Mucosa of descending colon (tissue), 3 donors: ENCODE measurements around the gene MFSD6L. TPM values are rescaled to one million over a fixed set of nuclear protein-coding genes. Genes with fewer than 3 reads are reported as not detected.

Source experiments
- ATAC-seq: fragments of 200-7000 bp; cut with Tn5 transposase; one replicate; pipeline ENCODE4 v1.9.1; 2020; ENCODE audit warnings: mild to moderate bottlenecking, moderate library complexity
- DNase-seq, 3 donors: peaks; one replicate each; pipeline ENCODE4 v3.0.0-alpha.2; 2020
- H3K36me3 ChIP-seq: fragments of 200-600 bp; one replicate; pipeline ENCODE4 v1.8.0; 2021; ENCODE audit warnings: low read depth, mild to moderate bottlenecking
- H3K4me1 ChIP-seq: fragments of 200-600 bp; one replicate; pipeline ENCODE4 v1.8.0; 2021; ENCODE audit warnings: low read depth, mild to moderate bottlenecking
- H3K4me3 ChIP-seq: fragments of 200-600 bp; one replicate; pipeline ENCODE4 v1.8.0; 2021; ENCODE audit warnings: mild to moderate bottlenecking
- H3K9me3 ChIP-seq: fragments of 200-600 bp; one replicate; pipeline ENCODE4 v1.8.0; 2021; ENCODE audit warnings: mild to moderate bottlenecking
- CTCF ChIP-seq: fragments of 200-600 bp; IDR thresholded peaks from one replicate; pipeline ENCODE4 v1.8.0; 2022; ENCODE audit warnings: antibody characterized with exemption, mild to moderate bottlenecking
- intact Hi-C, 2 donors: fragments of 100-400 bp; cut with DNase I in 1 of 2; cut with micrococcal nuclease in 1 of 2; formaldehyde crosslinking; loops; one replicate each; pipeline versions ENCODE4 v1.11.0 to v1.11.1; 2022; cut with DNase I, micrococcal nuclease
- total RNA-seq, 3 donors: library from RNA; stranded (reverse); fragmentation: NEBNext Ultra II Directional in 2 of 3; extraction: Animal tissue kit (Norgen Biotek cat#: 25700) in 2 of 3; gene quantifications; one replicate each; pipeline versions ENCODE4 v1.2.1 to v1.2.4, GENCODE V29; 2021 to 2023
- donor health status: DM: no; HTN: no; CAD: no; lungs with moderate emphysema.
- donor health status: DM: no; HTN: no; CAD: no.
- donor health status: DM: no; HTN: yes; CAD: no.

MFSD6L gene
- total RNA-seq, 3 donors from 2014 or later = 2.0 to 6.1 (median 5.6) TPM

DNA sequence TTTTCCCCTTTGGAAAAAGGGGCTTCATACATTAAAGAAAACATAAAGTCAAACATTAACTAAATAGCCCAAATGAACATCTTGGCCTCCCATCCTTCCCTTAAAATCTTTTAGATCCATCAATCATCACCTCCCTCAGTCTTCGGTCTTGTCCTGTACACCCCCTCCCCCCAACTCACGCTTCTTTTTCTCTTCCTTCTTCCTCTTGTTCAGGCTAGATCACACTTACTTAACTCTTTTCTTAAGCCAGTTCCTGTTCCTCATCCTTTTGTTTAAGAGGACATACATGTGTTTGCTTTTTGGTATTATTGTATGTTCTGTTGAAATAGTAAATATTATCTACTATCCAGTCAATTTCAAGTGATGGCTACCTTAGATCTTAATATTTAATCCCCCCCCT, 5.5 kb downstream of the MFSD6L start:
- Histone ChIP-seq H3K9me3 (peaks cover 5% of the 10 kb centered on the region), H3K4me1 (no peaks in the 10 kb centered on the region), H3K4me3 (no peak overlapping the region), H3K36me3 (no peaks in the 10 kb centered on the region)
- no peak for ATAC-seq
- no peak for TF ChIP-seq CTCF
- no peak for DNase-seq
- intact Hi-C loops = no loop called here

DNA sequence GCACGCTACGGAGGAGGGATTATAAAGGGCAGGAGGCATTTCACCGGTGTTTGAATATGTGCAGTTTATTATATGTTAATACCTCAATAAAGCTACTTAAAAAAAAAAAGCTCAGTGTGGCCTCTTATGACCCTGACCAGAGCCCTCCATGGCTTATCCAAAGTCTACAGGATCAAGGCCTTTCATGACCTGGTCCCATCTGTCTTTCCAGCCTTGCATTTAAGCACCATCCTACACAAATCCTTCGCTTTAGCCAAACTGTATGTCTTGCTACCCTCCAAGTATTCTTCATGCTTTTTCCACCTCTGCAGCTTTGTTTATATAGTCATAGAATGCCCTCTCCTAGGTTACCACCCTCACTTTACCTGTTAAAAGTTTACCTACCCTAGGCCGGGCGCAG, 6.5 kb downstream of the MFSD6L start:
- intact Hi-C loops = no loop called here
- no peak for DNase-seq
- no peak for TF ChIP-seq CTCF
- Histone ChIP-seq H3K9me3 (peaks cover 5% of the 10 kb centered on the region), H3K4me3 (no peak overlapping the region), H3K4me1 (no peaks in the 10 kb centered on the region), H3K36me3 (no peaks in the 10 kb centered on the region)
- no peak for ATAC-seq

DNA sequence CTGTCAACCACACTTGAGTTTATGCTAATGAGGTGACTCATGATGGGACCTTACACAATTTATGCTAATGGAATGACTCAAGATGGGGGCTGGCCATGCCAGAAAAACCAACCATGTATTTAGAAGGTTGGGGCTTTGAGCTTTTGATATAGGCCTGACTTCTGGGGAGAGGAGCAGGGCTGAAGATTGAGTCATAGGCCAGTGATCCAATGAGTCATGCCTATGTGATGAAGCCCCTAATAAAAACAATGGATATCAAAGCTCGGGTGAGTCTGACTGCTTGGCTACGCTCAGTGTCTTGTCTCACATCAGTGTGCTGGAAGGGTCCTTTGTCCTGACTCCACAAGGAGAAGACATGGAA, 7.3 kb downstream of the MFSD6L start:
- ATAC-seq (no peak), DNase-seq (no peak)
- no peak for TF ChIP-seq CTCF
- Histone ChIP-seq H3K9me3 (peaks cover 5% of the 10 kb centered on the region), H3K4me3 (no peak overlapping the region), H3K36me3 (no peaks in the 10 kb centered on the region), H3K4me1 (no peaks in the 10 kb centered on the region)
- intact Hi-C loops = no loop called here

DNA sequence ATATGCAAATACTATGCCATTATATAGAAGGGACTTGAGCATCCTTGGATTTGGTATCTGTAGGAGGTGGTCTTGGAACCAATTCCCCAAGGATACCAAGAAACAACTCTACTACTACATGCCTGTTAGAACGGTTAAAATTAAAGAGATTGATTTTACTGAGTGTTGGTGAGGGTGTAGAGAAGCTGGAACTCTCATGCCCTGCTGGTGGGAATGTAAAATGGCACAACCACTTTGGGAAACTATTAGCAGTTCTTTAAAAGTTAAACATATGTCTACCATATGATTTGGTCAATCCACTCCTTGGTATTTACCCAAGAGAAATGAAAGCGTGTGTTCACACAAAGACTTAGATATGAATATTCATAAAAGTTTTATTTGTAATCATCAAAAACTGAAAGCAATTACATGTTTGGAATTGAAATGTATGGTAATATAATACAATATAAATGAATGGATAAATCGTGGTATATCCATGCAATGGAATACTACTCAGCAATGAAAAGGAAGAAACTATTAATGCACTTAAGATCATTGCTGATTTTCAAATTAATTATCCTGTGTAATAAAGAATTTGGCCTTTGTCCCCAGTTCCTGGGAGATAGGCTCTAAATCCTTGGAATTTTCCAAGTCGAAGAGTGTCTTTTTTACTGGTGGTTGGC, 7.8 kb downstream of the MFSD6L start:
- H3K9me3 ChIP-seq = peaks cover 5% of the 10 kb centered on the region
- no peaks in the 10 kb centered on the region for H3K36me3 ChIP-seq
- H3K4me3 ChIP-seq = no peak overlapping the region
- no peak for DNase-seq
- TF ChIP-seq CTCF = no peak
- no peaks in the 10 kb centered on the region for H3K4me1 ChIP-seq
- no peak for ATAC-seq
- intact Hi-C loops = no loop called here

- Histone ChIP-seq H3K9me3 (peaks cover 5% of the 10 kb centered on the region), H3K4me3 (no peak overlapping the region), H3K36me3 (no peaks in the 10 kb centered on the region), H3K4me1 (no peaks in the 10 kb centered on the region)
- ATAC-seq (peak; percentile 52), DNase-seq (no peak)
- intact Hi-C loops = no loop called here
- no peak for TF ChIP-seq CTCF
These were observed 9.4 kb downstream of the MFSD6L start for GRCh38 chr17:8789743-8790142.

DNA sequence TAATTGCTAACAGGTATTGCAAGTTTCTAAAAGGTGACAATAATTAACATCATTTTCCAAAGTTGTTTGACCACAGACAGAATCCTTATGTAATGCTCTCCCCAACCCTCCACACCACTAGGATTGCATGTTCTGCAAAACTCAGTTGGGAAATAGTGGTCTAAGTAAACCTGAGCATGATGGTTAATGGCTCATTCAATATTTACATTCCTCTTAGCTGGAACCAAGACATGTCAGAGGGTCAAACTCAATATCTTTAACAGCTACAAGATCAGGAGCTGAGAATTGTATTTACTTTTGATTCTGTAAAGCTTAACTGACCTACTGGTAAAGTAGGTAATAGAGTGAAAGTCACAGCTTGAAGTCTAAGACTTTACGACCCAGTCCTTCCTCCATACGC, 10.2 kb downstream of the MFSD6L start:
- H3K4me1 ChIP-seq = no peaks in the 10 kb centered on the region
- peaks cover 5% of the 10 kb centered on the region for H3K9me3 ChIP-seq
- no peak for TF ChIP-seq CTCF
- H3K36me3 ChIP-seq = no peaks in the 10 kb centered on the region
- ATAC-seq = peak; percentile 9
- intact Hi-C loops = no loop called here
- no peak for DNase-seq
- H3K4me3 ChIP-seq = no peak overlapping the region
